Measurements from ENCODE around the gene POFUT1.
"Not testable (repeated sequence)": the region's sequence is repeated elsewhere in the genome, so short reads cannot be mapped to it uniquely, and the experiment has no call there.

- TF ChIP-seq CTCF (optimal IDR thresholded peaks at IDR 0.05 in 1 of 3, IDR thresholded peaks at IDR 0.05 in 1 of 3, conservative IDR thresholded peaks at IDR 0.05 in 1 of 3; ENCODE audit: extremely low read depth in 1 of 3, insufficient read depth in 2 of 3, low read length in 3 of 3) = peak in 1 of 3 experiments; percentile 5
- not testable (repeated sequence) for TF ChIP-seq EZH2 (IDR thresholded peaks at IDR 0.05; ENCODE audit: low read length)
Measured at GRCh38 chr20:32197136-32197535, 10.5 kb upstream of the POFUT1 start.
